Measurements from ENCODE around the gene UQCC3.
"Not testable (repeated sequence)": the region's sequence is repeated elsewhere in the genome, so short reads cannot be mapped to it uniquely, and the experiment has no call there.

UQCC3 gene

GRCh38 chr11:62665599-62666258, 5.7 kb upstream of the UQCC3 start:
- no peak for DNase-seq

DNA sequence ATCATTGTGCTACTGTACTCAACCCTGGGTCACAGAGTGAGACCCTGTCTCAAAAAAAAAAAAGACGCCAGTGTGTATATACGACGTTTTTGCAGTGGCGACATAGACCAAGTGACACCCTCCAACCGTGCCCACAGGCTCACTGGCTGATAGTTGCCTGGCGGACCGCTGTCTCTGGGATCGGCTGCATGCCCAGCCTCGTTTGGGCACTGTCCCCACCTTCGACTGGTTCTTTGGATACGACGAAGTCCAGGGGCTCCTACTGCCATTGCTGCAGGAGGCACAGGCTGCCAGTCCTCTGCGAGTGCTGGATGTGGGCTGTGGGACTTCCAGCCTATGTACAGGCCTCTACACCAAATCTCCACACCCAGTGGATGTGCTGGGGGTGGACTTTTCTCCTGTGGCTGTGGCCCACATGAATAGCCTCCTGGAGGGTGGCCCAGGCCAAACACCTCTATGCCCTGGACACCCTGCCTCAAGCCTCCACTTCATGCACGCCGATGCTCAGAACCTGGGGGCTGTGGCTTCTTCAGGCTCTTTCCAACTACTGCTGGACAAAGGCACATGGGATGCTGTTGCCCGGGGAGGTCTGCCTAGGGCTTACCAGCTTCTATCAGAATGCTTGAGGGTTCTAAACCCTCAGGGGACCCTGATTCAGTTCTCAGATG, 5.1 kb upstream of the UQCC3 start:
- DNase-seq = no peak

DNA sequence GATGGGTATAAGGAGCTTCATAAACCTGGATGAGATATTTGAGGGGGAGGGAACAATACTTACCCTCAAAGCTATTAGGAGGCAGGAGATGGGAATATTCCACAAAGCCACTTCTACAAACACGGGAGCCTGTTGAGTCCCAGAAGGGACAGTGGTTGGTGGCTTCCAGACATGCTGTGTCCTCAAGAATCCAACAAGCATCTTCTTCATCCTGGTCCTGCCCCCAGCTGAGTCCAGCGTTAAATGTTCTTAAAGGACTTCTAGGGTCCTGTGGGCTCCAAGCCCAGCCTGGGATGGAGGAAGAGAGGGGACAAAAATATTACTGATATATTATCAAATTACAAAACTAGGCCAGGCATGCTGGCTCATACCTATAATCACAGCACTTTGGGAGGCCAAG, 4.0 kb upstream of the UQCC3 start:
- DNase-seq = no peak

GRCh38 chr11:62669420-62670161, 1.9 kb upstream of the UQCC3 start:
- no peak for DNase-seq

- no peak for DNase-seq
These were observed 251 bp upstream of the UQCC3 start for GRCh38 chr11:62671236-62671607.

DNA sequence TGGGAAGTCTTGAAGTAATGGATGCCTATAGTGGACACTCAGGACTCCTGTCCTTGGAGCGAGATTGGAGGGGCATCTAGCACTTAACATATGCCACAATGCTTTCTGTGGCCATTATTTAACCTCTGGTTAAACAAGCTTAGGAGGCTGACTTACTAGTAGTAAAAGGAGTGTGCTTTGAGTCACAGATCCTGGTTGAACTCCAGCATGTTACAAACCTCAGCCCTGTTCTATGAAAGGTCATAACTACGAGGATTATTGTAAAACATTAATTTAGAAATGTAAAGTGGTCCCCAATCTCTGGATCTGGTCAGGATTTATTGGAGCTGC, 1.7 kb downstream of the UQCC3 start:
- no peak for DNase-seq

DNA sequence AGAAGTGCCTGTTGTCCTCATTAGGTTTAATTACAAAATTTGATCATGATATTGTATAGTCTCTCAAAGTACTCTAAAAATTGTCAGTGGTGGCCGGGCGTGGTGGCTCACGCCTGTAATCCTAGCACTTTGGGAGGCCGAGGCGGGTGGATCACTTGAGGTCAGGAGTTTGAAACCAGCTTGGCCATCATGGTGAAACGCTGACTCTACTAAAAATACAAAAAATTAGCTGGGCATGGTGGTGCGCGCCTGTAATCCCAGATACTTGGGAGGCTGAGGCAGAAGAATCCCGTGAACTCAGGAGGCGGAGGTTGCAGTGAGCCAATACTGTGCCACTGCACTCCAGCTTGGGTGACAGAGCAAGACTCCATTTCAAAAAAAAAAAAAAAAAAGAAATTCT, 3.9 kb downstream of the UQCC3 start:
- not testable (repeated sequence) for DNase-seq

DNA sequence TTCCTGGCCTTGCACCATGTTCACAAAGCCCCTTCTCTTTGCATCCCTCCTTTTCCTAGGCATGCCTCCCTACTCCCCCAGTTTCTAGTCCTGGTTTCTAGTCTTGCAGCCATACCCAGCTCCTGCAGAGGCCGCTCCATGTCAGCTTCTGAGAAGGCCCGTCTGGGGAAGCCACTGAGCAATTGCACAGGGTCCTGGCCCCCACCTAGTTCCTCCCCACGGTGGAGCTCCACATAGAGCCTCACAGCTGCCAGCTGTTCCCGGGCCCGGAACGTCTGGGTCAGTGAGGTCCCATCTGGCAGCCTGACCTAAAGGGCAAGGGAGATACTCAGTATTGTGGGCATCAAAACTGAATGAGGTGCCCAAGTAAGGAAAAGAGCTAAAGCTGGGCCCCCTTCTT, 5.2 kb downstream of the UQCC3 start:
- DNase-seq = no peak

GRCh38 chr11:62677156-62677555, 5.7 kb downstream of the UQCC3 start:
- DNase-seq = no peak

- no peak for DNase-seq
These were observed 6.2 kb downstream of the UQCC3 start for GRCh38 chr11:62677714-62678113.

DNA sequence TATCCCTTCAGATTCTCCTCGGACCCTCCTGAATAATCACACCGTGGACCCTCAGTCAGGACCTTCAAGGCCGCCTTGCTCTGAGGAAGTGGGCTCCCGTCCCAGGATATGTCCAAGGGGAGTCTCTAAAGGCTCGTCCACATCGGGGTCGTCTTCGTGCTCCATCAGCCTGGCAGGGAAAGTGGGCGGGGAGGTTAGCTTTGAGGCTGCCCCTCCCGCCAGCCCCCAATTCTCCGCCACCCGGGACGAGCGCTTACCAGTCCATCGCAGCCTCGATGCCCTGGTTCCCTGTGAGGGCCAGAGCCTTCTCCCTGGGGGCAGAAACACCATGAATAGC, 6.9 kb downstream of the UQCC3 start:
- DNase-seq = no peak

GRCh38 chr11:62678770-62679696, 7.6 kb downstream of the UQCC3 start, which contains the start of gene UBXN1:
TSS of gene UBXN1 (minus strand) at chr11:62679073. CDS start at chr11:62678923, 150 bp downstream.
- DNase-seq = peak; percentile 93

DNA sequence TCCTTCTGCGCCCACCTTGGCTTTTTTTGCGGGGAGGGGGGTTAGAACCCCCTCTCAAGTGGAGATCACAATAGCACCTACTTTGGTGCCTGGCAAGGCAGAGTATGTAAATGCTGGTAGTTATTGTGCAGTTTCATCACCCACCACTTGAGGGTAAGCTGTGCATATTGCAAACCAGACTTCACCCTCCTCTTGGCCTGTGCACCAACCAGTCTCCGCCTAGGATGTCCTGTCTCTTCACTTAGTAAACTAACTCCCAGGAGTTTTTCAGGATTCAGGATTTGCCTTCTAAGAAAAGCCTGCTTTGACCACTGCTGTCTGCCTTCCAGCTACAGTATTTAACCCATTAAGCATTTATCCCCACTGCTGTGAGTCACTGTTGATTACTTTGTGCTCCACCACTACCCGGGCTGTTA, 9.4 kb downstream of the UQCC3 start:
- peak; percentile 70 for DNase-seq

DNA sequence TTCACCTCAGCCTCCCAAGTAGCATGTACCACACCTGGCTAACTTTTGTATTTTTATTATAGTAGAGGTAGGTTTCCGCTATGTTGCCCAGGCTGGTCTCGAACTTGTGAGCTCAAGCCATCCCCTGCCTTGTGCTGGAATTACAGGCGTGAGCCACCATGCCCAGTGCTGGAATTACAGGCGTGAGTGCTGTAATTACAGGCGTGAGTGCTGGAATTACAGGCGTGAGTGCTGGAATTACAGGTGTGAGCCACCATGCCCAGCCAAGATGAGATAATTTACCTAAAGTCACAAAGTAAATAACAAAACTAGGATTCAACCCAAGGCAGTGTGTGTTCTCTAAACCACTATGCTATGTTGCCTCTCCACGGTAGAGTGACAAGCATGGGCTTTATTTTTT, 11.0 kb downstream of the UQCC3 start:
- DNase-seq = no peak

DNA sequence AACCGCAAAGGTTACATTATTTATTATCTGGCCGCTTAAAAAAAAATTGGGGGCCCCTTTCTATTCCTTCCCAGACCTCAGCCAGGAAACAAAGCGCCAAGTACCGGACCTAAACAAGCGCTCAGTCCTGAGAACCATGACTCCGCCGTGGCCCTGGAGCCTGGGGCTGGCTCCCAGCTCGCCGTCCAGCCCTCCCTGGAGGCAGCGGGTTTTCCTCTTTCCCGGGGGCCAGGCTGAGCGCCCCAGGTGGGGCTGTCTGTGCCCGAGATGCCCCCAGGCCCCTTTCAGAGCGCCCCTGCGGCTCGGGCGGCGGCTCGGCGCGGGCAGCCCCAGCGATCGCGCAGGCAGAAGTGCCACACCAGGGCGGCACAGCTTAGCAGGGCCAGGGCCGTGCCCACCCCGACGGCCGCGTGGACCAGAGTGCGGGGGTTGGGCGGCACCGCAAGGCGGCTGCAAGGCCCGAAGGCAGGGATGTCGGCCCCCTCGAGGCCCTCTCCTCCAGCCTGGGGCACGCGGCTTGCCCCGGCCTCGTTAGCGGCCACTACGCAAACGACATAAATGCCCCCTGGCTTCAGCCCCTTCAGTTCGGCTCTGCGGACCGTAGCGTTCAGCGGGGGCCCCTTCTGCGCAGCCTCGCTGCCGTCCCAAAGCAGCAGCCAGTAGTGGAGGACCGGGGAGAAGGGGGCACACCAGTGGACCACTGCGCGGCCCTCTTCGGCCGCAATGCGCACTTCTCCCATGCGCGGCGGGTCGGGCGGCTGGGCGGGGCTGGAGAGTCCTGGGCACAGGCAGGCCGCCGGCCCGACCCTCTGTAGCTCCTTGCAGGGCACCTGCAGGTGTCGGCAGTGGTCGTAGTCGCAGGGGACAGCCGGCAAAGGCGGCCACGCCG, 16.3 kb downstream of the UQCC3 start:
- no peak for DNase-seq

- DNase-seq = no peak
These were observed 17.0 kb downstream of the UQCC3 start for GRCh38 chr11:62688491-62688890.

DNA sequence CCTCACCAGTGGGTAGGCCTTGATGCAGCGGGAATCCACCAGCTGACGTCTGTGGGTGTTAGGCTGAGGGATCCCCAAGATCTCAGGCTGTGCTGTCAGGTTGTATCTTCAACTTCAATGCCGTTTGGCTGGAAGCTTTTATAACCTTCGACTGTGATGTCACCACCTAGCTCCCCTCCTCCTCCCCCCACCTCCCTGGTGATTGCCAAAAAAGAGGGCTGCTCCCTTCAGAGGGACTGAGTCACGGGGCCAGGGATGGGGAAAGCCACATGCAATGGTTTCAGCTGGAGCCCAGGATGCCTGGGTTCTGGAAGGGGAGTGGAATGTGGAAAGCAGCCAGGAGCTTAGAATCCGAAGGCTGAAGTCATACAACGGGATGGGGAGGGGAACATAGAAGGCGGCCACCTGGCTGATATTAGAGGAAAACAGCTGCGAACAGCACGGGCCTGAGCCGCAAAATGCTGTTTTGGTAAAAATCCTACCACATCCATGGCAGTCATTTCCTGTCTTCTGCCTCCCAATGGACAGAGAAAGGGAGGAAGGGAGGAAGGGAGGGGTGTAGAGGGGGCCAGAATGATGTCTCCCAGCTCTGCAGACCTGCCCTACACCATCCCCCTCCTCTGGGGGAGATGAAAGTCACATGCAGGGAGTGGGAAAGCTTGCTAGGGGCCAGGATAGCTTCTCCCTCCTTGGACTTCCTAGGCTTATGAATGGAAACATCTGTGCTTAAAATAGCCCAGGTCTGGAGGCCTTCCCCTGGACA, 18.1 kb downstream of the UQCC3 start, which contains the start of gene LRRN4CL:
Gene LRRN4CL, minus strand, starts transcription at position 110 of the 763 bp plus-strand sequence. CDS start 1,022 bp downstream, outside the sequence.
- DNase-seq = no peak

GRCh38 chr11:62693624-62694023, 22.2 kb downstream of the UQCC3 start:
- not testable (repeated sequence) for DNase-seq

DNA sequence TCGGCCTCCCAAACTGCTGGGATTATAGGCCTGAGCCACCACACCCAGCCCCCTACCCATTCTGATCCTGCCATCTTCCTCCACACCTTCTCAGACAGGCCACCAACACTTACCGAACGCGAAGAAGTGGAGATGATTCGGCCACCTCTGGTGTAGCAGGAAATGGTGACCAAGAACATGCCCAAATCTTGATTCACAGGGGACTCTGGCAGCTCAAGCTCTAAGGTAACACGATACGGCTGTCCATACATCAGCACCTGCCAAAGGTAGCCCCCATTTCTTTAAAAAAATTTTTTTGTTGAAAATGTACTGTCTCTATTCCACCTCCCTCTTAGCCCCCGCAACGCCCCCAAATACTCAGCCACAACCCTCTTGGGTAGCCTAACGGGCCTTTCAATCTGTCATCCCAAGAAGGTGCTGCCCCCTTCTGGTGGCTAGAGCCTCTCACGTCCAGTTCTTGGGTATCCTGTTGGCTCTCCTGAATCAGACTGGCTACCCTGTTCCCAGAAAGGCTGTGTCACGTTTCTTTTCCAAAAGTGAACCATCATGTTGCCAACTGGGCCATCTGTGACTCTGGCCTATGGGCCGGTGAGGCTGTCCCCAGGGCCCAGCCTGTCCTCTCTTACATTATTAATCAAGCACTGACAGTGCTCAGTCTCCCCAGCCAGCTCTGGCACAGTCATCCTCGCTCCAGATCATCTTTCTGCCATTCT, 23.1 kb downstream of the UQCC3 start:
- DNase-seq = peak; percentile 51

DNA sequence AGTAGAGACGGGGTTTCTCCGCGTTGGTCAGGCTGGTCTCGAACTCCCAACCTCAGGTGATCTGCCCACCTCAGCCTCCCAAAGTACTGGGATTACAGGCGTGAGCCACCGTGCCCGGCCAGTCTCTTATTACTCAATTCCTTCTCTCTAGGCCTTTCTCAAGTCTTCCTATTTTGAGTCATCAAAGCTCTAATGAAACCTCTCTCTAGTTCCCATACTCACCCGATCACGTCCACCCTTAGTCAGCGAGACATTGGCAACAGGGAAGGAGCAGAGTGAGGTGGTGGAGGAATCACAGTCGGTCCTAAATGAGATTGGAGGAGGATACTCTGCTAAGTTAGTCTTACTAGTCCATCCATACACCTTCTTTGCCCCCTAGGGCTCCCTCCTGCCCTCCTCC, 30.8 kb downstream of the UQCC3 start:
- DNase-seq = no peak

GRCh38 chr11:62703921-62704320, 32.4 kb downstream of the UQCC3 start:
- DNase-seq = not testable (repeated sequence)

Data from NCI-H526 treated with DMSO at 0.1 percent for 48 hours (cell line).